Breast epithelium (tissue), 4 donors: ENCODE data around the gene MACROD2. TPM values are rescaled to one million over a fixed set of nuclear protein-coding genes. Genes with fewer than 3 reads are reported as not detected.

Source experiments
- DNase-seq, 2 donors: peaks; one replicate each; pipeline ENCODE4 v3.0.0-alpha.2; 2019; ENCODE audit warnings: low spot score in 2 of 2
- H3K27ac ChIP-seq, 2 donors: fragments of 200-600 bp; sonication (generic) in 1 of 2; one replicate each; pipeline ENCODE4 v1.5.1; 2016 to 2019; ENCODE audit warnings: mild to moderate bottlenecking in 1 of 2
- H3K27me3 ChIP-seq, 2 donors: fragments of 200-600 bp; sonication (generic) in 1 of 2; one replicate each; pipeline versions ENCODE4 v1.5.1 to v1.6.0; 2017 to 2019; ENCODE audit warnings: control low read depth in 1 of 2, mild to moderate bottlenecking in 1 of 2
- H3K36me3 ChIP-seq: fragments of 200-600 bp; one replicate; pipeline ENCODE4 v1.5.1; 2019
- H3K4me1 ChIP-seq, 2 donors: fragments of 200-600 bp; sonication (generic); one replicate each; pipeline ENCODE4 v1.5.1; 2016 to 2019; ENCODE audit warnings: control low read depth in 1 of 2
- H3K4me3 ChIP-seq, 3 donors: fragments of 200-600 bp; sonication (generic); 1 replicate in 2 of 3; 2 replicates in 1 of 3; pipeline ENCODE4 v1.5.1; 2016 to 2019; ENCODE audit warnings: mild to moderate bottlenecking in 3 of 3, moderate library complexity in 2 of 3
- H3K9me3 ChIP-seq, 2 donors: fragments of 200-600 bp; sonication (generic) in 1 of 2; one replicate each; pipeline ENCODE4 v1.5.1; 2016 to 2019; ENCODE audit warnings: control low read depth in 1 of 2
- CTCF ChIP-seq, 3 donors: fragments of 450-650 bp; IDR thresholded peaks; one replicate each; pipeline ENCODE4 v1.5.1; 2016 to 2017; ENCODE audit warnings: antibody characterized with exemption in 3 of 3, mild to moderate bottlenecking in 3 of 3, moderate library complexity in 3 of 3
- POLR2A ChIP-seq: fragments of 450-650 bp; IDR thresholded peaks from one replicate; pipeline ENCODE4 v1.6.1; 2016; ENCODE audit warnings: antibody characterized with exemption, mild to moderate bottlenecking, moderate library complexity
- POLR2AphosphoS5 ChIP-seq, 3 donors: sonication (generic); formaldehyde crosslinking; IDR thresholded peaks; one replicate each; pipeline ENCODE4 v1.6.1; 2017; ENCODE audit warnings: antibody characterized with exemption in 3 of 3
- intact Hi-C: fragments of 100-400 bp; cut with DNase I; formaldehyde crosslinking; loops from one replicate; pipeline ENCODE4 v1.15.1; 2023; ENCODE audit warnings: low total_unique reads
- total RNA-seq, 3 donors: library from RNA; depleted of rRNA; stranded (reverse); fragments of >200 nt; gene quantifications; one replicate each; pipeline ENCODE4 v1.1.0, GENCODE V29; 2016

MACROD2 gene
- total RNA-seq, 3 donors from 2014 or later, result 6.7 to 26.8 (median 8.8) TPM

DNA sequence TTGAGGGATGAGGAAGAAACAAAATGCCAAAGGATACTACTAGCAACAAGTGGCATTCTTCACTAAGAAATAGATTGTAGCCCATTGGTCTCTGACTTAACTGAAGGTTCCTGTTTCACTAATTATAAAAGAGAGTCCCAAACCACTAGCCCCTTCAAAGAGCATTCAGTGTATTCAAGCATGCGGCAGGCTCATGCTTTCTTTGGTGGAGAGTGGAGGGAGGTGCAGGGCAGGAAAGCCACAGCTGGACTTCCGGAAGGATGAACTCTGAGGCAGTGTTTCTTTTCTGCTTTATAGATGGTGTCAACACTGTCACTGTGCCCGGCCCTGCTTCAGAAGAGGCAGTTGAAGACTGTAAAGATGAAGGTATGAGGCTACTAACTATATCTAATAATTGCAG is 1941.9 kb downstream of the MACROD2 start:
- TF ChIP-seq POLR2A, result no peak
- no peak for TF ChIP-seq POLR2AphosphoS5 (IDR thresholded peaks at IDR 0.05)
- no peak for TF ChIP-seq CTCF (IDR thresholded peaks at IDR 0.05)
- no peaks in the 10 kb centered on the region for H3K27me3 ChIP-seq
- no peaks in the 10 kb centered on the region for H3K36me3 ChIP-seq
- peaks cover 0 to 15% of the 10 kb centered on the region in 2 donors for H3K9me3 ChIP-seq
- no peak overlapping the region for H3K4me3 ChIP-seq
- no peak overlapping the region for H3K27ac ChIP-seq
- DNase-seq, result no peak
- H3K4me1 ChIP-seq, result no peaks in the 10 kb centered on the region
- intact Hi-C loops, result no loop called here

- Histone ChIP-seq H3K4me3 (no peak overlapping the region), H3K27me3 (no peaks in the 10 kb centered on the region), H3K9me3 (peaks cover 0 to 15% of the 10 kb centered on the region in 2 donors), H3K36me3 (no peaks in the 10 kb centered on the region), H3K27ac (no peak overlapping the region), H3K4me1 (no peaks in the 10 kb centered on the region)
- no peak for DNase-seq
- intact Hi-C loops, result no loop called here
- TF ChIP-seq CTCF (IDR thresholded peaks at IDR 0.05) (no peak), POLR2A (no peak), POLR2AphosphoS5 (IDR thresholded peaks at IDR 0.05) (no peak)
These were observed 1943.5 kb downstream of the MACROD2 start for GRCh38 chr20:15938847-15939246.

DNA sequence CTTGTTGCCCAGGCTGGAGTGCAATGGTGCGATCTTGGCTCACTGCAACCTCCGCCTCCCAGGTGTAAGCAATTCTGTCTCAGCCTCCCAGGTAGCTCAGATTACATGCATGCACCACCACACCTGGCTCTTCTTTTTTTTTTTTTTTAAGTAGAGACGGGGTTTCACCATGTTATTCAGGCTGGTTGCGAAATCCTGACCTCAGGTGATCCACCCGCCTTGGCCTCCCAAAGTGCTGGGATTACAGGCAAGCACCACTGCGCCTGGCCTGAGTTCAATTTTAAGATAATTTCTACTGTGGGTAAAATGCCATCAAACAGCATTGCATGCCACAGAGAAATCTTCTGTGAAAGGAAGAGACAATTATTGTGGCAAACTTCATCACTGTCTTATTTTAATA is 1944.8 kb downstream of the MACROD2 start:
- TF ChIP-seq CTCF (IDR thresholded peaks at IDR 0.05) (no peak), POLR2AphosphoS5 (IDR thresholded peaks at IDR 0.05) (no peak), POLR2A (no peak)
- H3K4me3 ChIP-seq, result no peak overlapping the region
- no peaks in the 10 kb centered on the region for H3K4me1 ChIP-seq
- H3K27me3 ChIP-seq, result no peaks in the 10 kb centered on the region
- H3K9me3 ChIP-seq, result peaks cover 0 to 15% of the 10 kb centered on the region in 2 donors
- intact Hi-C loops, result no loop called here
- DNase-seq, result no peak
- H3K36me3 ChIP-seq, result no peaks in the 10 kb centered on the region
- H3K27ac ChIP-seq, result no peak overlapping the region

DNA sequence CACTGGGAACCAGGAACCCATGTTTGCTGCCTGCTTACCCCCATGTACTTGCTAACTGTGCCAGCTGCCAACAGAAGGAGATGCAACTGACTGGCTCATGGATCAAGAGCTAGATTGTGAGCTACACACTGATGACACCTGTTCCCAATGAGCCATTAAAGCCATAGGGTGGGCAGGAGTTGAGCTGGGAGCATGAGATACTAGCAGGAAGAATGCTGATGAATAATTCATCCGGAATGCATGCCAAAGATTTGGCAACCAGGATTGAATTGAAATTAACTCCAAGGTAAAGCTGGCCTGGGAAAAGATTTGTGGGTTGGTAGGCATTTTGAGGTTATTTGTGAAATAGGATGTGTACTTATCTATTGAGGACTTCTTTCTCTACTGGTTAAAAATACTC is 1946.8 kb downstream of the MACROD2 start:
- intact Hi-C loops, result no loop called here
- H3K4me1 ChIP-seq, result no peaks in the 10 kb centered on the region
- H3K27me3 ChIP-seq, result no peaks in the 10 kb centered on the region
- H3K4me3 ChIP-seq, result no peak overlapping the region
- H3K36me3 ChIP-seq, result no peaks in the 10 kb centered on the region
- TF ChIP-seq CTCF (IDR thresholded peaks at IDR 0.05) (no peak), POLR2A (no peak), POLR2AphosphoS5 (IDR thresholded peaks at IDR 0.05) (no peak)
- peaks cover 0 to 15% of the 10 kb centered on the region in 2 donors for H3K9me3 ChIP-seq
- DNase-seq, result no peak
- H3K27ac ChIP-seq, result no peak overlapping the region

- H3K36me3 ChIP-seq, result no peaks in the 10 kb centered on the region
- H3K27me3 ChIP-seq, result no peaks in the 10 kb centered on the region
- intact Hi-C loops, result no loop called here
- no peak overlapping the region for H3K4me3 ChIP-seq
- DNase-seq, result no peak
- H3K4me1 ChIP-seq, result no peaks in the 10 kb centered on the region
- TF ChIP-seq POLR2A (no peak), POLR2AphosphoS5 (IDR thresholded peaks at IDR 0.05) (no peak), CTCF (IDR thresholded peaks at IDR 0.05) (no peak)
- H3K27ac ChIP-seq, result no peak overlapping the region
- H3K9me3 ChIP-seq, result no peaks in the 10 kb centered on the region
These were observed 1950.0 kb downstream of the MACROD2 start for GRCh38 chr20:15945289-15945688.
